ENCODE measurements around the gene CCDC102A. TPM values are rescaled to one million over a fixed set of nuclear protein-coding genes. Genes with fewer than 3 reads are reported as not detected.

Gene CCDC102A
- total and polyA plus RNA-seq, 9 of the 15 experiments (the other 6 are each of a cell fraction or from before 2014, with no cell fraction given): 0.03 to 4.9 (median 1.4) TPM

DNA sequence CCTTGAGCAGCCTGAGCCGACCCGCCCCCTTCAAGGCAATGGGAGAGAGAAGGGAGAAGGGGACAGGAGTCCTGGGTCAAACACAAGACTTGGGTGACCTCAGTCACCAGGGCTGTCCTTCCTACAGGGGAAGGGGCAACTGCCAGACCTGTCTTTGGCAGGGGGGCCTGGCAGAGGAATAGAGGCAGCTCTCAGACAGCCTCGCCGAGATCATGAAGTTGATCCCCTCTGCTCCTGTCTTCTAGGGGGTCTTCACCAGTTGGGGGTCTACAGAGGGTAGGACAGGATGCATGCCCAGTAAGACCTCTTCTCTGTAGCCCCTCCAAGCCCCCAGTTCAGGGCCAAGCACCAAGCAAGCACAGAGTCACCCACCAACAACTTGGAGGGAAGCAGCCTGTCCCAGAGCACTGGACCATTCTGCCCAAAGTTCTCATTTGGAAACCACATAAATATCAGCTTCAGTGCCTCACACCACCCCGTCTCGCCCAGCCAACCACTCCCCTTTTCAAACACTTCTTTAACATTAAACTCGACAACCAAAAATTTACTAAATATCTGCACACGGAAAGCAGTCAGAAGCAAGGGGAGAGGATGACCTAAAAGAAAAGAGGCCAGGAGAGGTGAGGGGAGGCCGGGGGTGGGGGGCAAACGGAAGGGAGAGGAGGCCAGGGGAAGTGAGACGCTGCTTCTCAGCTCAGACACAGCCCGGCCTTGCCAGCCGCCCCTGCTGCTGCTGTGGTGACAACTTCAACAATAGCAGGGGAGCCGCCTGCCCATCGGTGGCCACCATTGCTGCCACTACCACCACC is 57.8 kb downstream of the CCDC102A start:
- TF ChIP-seq SIX5 (IDR thresholded peaks at IDR 0.05; ENCODE audit: borderline replicate concordance in 1 of 2, insufficient read depth in 1 of 2, low read depth in 1 of 2, low read length in 2 of 2): no peak
- TF ChIP-seq ZNF12 (CRISPR knock-in tag; IDR thresholded peaks at IDR 0.05): no peak
- TF ChIP-seq ARID2 (IDR thresholded peaks at IDR 0.05): no peak
- TF ChIP-seq ZNF121 (CRISPR knock-in tag; conservative IDR thresholded peaks at IDR 0.05): no peak
- TF ChIP-seq ZNF23 (CRISPR knock-in tag; IDR thresholded peaks at IDR 0.05): no peak
- no peak for TF ChIP-seq SOX6 (IDR thresholded peaks at IDR 0.05)
- TF ChIP-seq CREM (IDR thresholded peaks at IDR 0.05; ENCODE audit: low read depth): no peak
- no peak for TF ChIP-seq HDGF (IDR thresholded peaks at IDR 0.05)
- no peak for TF ChIP-seq CEBPB (tag; IDR thresholded peaks at IDR 0.05)
- no peak for TF ChIP-seq FOXA3 (CRISPR knock-in tag; conservative IDR thresholded peaks at IDR 0.05 in 1 of 2, IDR thresholded peaks at IDR 0.05 in 1 of 2)
- no peak for TF ChIP-seq CTBP1 (IDR thresholded peaks at IDR 0.05; ENCODE audit: borderline replicate concordance)
- TF ChIP-seq ELF1 (tag; IDR thresholded peaks at IDR 0.05): no peak
- intact Hi-C loops (cut with micrococcal nuclease) (no loop called here), in situ Hi-C loops (cut with MboI) (loop anchor here (5.0 kb wide), 1 partner anchor 39 kb away; no protein-coding TSS in a partner anchor)
- 71% methylated on average over 10 of the region's 15 CpGs for WGBS (ENCODE audit: insufficient coverage, low coverage, missing lambda C conversion rate)
- H3K4me1 ChIP-seq (replicated peaks in 1 of 2; ENCODE audit: control insufficient read depth in 2 of 2, insufficient read depth in 2 of 2, low read length in 2 of 2): peaks cover 21 to 51% of the 10 kb centered on the region in 2 experiments
- no peak overlapping the region for H3K27ac ChIP-seq (ENCODE audit: extremely low read depth, low read depth, low read length)
- H3K4me3 ChIP-seq: no peak overlapping the region
- FAIRE-seq (no peak), ATAC-seq (no peak), DNase-seq (ENCODE audit: extremely low read depth in 1 of 4, low spot score in 3 of 4) (no peak)
- no peak overlapping the region for H3K4me2 ChIP-seq (ENCODE audit: insufficient read depth, low read length)
- no peaks in the 10 kb centered on the region for H3K27me3 ChIP-seq (ENCODE audit: control insufficient read depth in 2 of 2, insufficient read depth in 2 of 2, low read length in 2 of 2)
- POLR2A ChIA-PET: no interaction called here
- H3K9ac ChIP-seq (ENCODE audit: insufficient read depth in 1 of 2, low read depth in 2 of 2, low read length in 2 of 2): peak overlapping the region in 1 of 2 experiments; percentile 17; a peak in 1 of 4 replicates
- 0 out of 3 replicates have a peak, but pooled peaks cover 7% of the 10 kb centered on the region for H3K36me3 ChIP-seq (ENCODE audit: control insufficient read depth, insufficient read depth, low read length)
- CTCF ChIA-PET (ENCODE audit: low intra/inter-chr PET ratio): no interaction called here
- H3K79me2 ChIP-seq (ENCODE audit: control insufficient read depth, insufficient read depth, low read length): no peaks in the 10 kb centered on the region
- no peaks in the 10 kb centered on the region for H3K9me3 ChIP-seq (replicated peaks; ENCODE audit: control insufficient read depth, insufficient read depth, low read depth, low read length)
- no TSS peak for BruUV-seq (replicated peaks)
- H4K20me1 ChIP-seq (replicated peaks; ENCODE audit: control insufficient read depth, insufficient read depth, low read length): no peaks in the 10 kb centered on the region
- no peaks in the 10 kb centered on the region for H3K9me1 ChIP-seq (ENCODE audit: control insufficient read depth, insufficient read depth, low read length)
- H2AFZ ChIP-seq (ENCODE audit: low read depth, low read length): no peak overlapping the region

All from K562 (cell line).